Choroid plexus epithelial cell (primary cell): ENCODE measurements around the gene HBZ.
"Not testable (repeated sequence)": the region's sequence is repeated elsewhere in the genome, so short reads cannot be mapped to it uniquely, and the experiment has no call there.

Experiments
- DNase-seq: peaks from one replicate; pipeline ENCODE4 v3.0.0-alpha.2; 2010; ENCODE audit warnings: low read depth
- H3K4me3 ChIP-seq: 2 replicates; pipeline ENCODE4 v1.5.1; 2011; ENCODE audit warnings: low read depth, mild to moderate bottlenecking, control low read depth, low read length, moderate library complexity
- CTCF ChIP-seq: conservative IDR thresholded peaks from 2 replicates; pipeline ENCODE4 v1.5.1; 2011; ENCODE audit warnings: low read depth, mild to moderate bottlenecking, control low read depth, inconsistent platforms, low read length, moderate library complexity

Gene HBZ

GRCh38 chr16:120756-121155 is 31.7 kb upstream of the HBZ start:
- H3K4me3 ChIP-seq = no peak overlapping the region
- no peak for DNase-seq
- TF ChIP-seq CTCF = no peak

GRCh38 chr16:122361-122760 is 30.1 kb upstream of the HBZ start:
- no peak for DNase-seq
- no peak for TF ChIP-seq CTCF
- H3K4me3 ChIP-seq = no peak overlapping the region

- DNase-seq, H3K4me3 ChIP-seq: not testable (repeated sequence)
Measured at GRCh38 chr16:123558-124350, 28.7 kb upstream of the HBZ start.

- DNase-seq = no peak
- no peak overlapping the region for H3K4me3 ChIP-seq
- TF ChIP-seq CTCF = no peak
Measured at GRCh38 chr16:125011-125410, 27.4 kb upstream of the HBZ start.

- no peak for TF ChIP-seq CTCF
- DNase-seq = no peak
- H3K4me3 ChIP-seq = no peak overlapping the region
Measured at GRCh38 chr16:129075-129474, 23.4 kb upstream of the HBZ start.

GRCh38 chr16:130533-131173 is 21.8 kb upstream of the HBZ start:
- TF ChIP-seq CTCF = no peak
- DNase-seq = no peak
- no peak overlapping the region for H3K4me3 ChIP-seq

GRCh38 chr16:132120-132519 is 20.3 kb upstream of the HBZ start:
- no peak for DNase-seq
- no peak for TF ChIP-seq CTCF
- no peak overlapping the region for H3K4me3 ChIP-seq
